Neural progenitor cell (in vitro differentiated cells): ENCODE measurements around the gene BGLAP. TPM values are rescaled to one million over a fixed set of nuclear protein-coding genes. Genes with fewer than 3 reads are reported as not detected.

Experiments
- DNase-seq: peaks from one replicate; pipeline ENCODE4 v3.0.0-alpha.2; 2016; ENCODE audit warnings: low spot score
- H2AFZ ChIP-seq: fragments of 200-600 bp; sonication (generic); replicated peaks from 2 replicates; pipeline ENCODE4 v1.6.1; 2016; ENCODE audit warnings: antibody characterized with exemption
- H3F3A ChIP-seq: fragments of 200-600 bp; sonication (generic); 2 replicates; pipeline ENCODE4 v1.6.1; 2016; ENCODE audit warnings: antibody characterized with exemption, low read depth
- H3K27ac ChIP-seq: fragments of 200-600 bp; sonication (generic); 2 replicates; pipeline ENCODE4 v1.5.1; 2016; ENCODE audit warnings: mild to moderate bottlenecking
- H3K27me3 ChIP-seq: fragments of 200-600 bp; sonication (generic); 2 replicates; pipeline ENCODE4 v1.6.1; 2016; ENCODE audit warnings: mild to moderate bottlenecking, moderate library complexity
- H3K36me3 ChIP-seq: fragments of 200-600 bp; sonication (generic); 2 replicates; pipeline ENCODE4 v1.5.1; 2016
- H3K4me1 ChIP-seq: fragments of 200-600 bp; sonication (generic); 2 replicates; pipeline ENCODE4 v1.6.1; 2016; ENCODE audit warnings: mixed run types
- H3K4me2 ChIP-seq: fragments of 200-600 bp; sonication (generic); 2 replicates; pipeline ENCODE4 v1.6.1; 2016
- H3K4me3 ChIP-seq: fragments of 200-600 bp; sonication (generic); 2 replicates; pipeline ENCODE4 v1.5.1; 2016
- H3K79me2 ChIP-seq: fragments of 200-600 bp; sonication (generic); 2 replicates; pipeline ENCODE4 v1.6.1; 2016; ENCODE audit warnings: low read depth
- H3K9ac ChIP-seq: fragments of 200-600 bp; sonication (generic); 2 replicates; pipeline ENCODE4 v1.6.1; 2016
- H3K9me3 ChIP-seq: fragments of 200-600 bp; sonication (generic); 2 replicates; pipeline ENCODE4 v1.5.1; 2016; ENCODE audit warnings: low read depth
- H4K20me1 ChIP-seq: fragments of 200-600 bp; sonication (generic); 2 replicates; pipeline ENCODE4 v1.6.1; 2016; ENCODE audit warnings: low read depth
- H3K27ac Mint-ChIP-seq: 3 replicates; pipeline ENCODE4 v1.8.0; 2021; ENCODE audit warnings: mixed read lengths
- H3K27me3 Mint-ChIP-seq: 2 replicates; pipeline ENCODE4 v1.8.0; 2022; ENCODE audit warnings: low read depth, mild to moderate bottlenecking, inconsistent platforms, moderate library complexity, mixed read lengths; ENCODE audit not compliant: insufficient read depth
- H3K36me3 Mint-ChIP-seq: 3 replicates; pipeline ENCODE4 v1.8.0; 2021; ENCODE audit warnings: mixed read lengths
- H3K4me1 Mint-ChIP-seq: 3 replicates; pipeline ENCODE4 v1.8.0; 2021; ENCODE audit warnings: mixed read lengths
- H3K4me3 Mint-ChIP-seq: 3 replicates; pipeline ENCODE4 v1.8.0; 2021; ENCODE audit warnings: mild to moderate bottlenecking, moderate library complexity, mixed read lengths
- H3K9me3 Mint-ChIP-seq: 3 replicates; pipeline ENCODE4 v1.8.0; 2020; ENCODE audit warnings: mixed read lengths
- CTCF ChIP-seq: fragments of 200-600 bp; sonication (generic); IDR thresholded peaks from 2 replicates; pipeline ENCODE4 v1.5.1; 2017; ENCODE audit warnings: antibody characterized with exemption, mild to moderate bottlenecking
- EZH2 ChIP-seq: fragments of 200-600 bp; sonication (generic); IDR thresholded peaks from 2 replicates; pipeline ENCODE4 v1.6.1; 2017; ENCODE audit warnings: antibody characterized with exemption, mild to moderate bottlenecking, moderate library complexity
- EZH2phosphoT487 ChIP-seq: fragments of 200-600 bp; sonication (generic); IDR thresholded peaks from 2 replicates; pipeline ENCODE4 v1.6.1; 2017; ENCODE audit warnings: antibody characterized with exemption
- total RNA-seq: library from RNA; depleted of rRNA; stranded (reverse); fragments of >200 nt; gene quantifications from 2 replicates; pipeline ENCODE4 v1.2.3, GENCODE V29; 2015; ENCODE audit warnings: low replicate concordance

Gene BGLAP
- total RNA-seq, 1 donor from 2014 or later, result 0.22 TPM

- H3K27me3 ChIP-seq, result no peaks in the 10 kb centered on the region
- no peaks in the 10 kb centered on the region for H3K36me3 ChIP-seq
- H3K9me3 ChIP-seq, result no peaks in the 10 kb centered on the region
- H3K9ac ChIP-seq, result no peak overlapping the region
- Mint-ChIP-seq H3K9me3 (no peaks in the 10 kb centered on the region), H3K27me3 (peaks cover 7% of the 10 kb centered on the region), H3K36me3 (peaks cover 13% of the 10 kb centered on the region), H3K4me1 (peaks cover 5% of the 10 kb centered on the region), H3K4me3 (no peak overlapping the region), H3K27ac (no peak overlapping the region)
- no peak overlapping the region for H2AFZ ChIP-seq
- no peak overlapping the region for H3K4me3 ChIP-seq
- H3K79me2 ChIP-seq, result no peaks in the 10 kb centered on the region
- TF ChIP-seq EZH2 (no peak), EZH2phosphoT487 (no peak), CTCF (no peak)
- DNase-seq, result no peak
- peaks cover 6% of the 10 kb centered on the region for H3K4me1 ChIP-seq
- H3K27ac ChIP-seq, result peak overlapping the region; percentile 13
- peaks cover 4% of the 10 kb centered on the region for H4K20me1 ChIP-seq
- H3F3A ChIP-seq, result peaks cover 19% of the 10 kb centered on the region
- no peak overlapping the region for H3K4me2 ChIP-seq
These were observed 7.6 kb downstream of the BGLAP start for GRCh38 chr1:156249593-156249992.

- Mint-ChIP-seq H3K9me3 (no peaks in the 10 kb centered on the region), H3K36me3 (peaks cover 19% of the 10 kb centered on the region), H3K4me1 (peaks cover 5% of the 10 kb centered on the region), H3K4me3 (no peak overlapping the region), H3K27ac (no peak overlapping the region), H3K27me3 (peaks cover 4% of the 10 kb centered on the region)
- Histone ChIP-seq H3K27me3 (no peaks in the 10 kb centered on the region), H3K4me1 (peaks cover 6% of the 10 kb centered on the region), H3K9me3 (no peaks in the 10 kb centered on the region), H3K9ac (no peak overlapping the region), H3F3A (peaks cover 19% of the 10 kb centered on the region), H3K36me3 (no peaks in the 10 kb centered on the region), H3K4me3 (no peak overlapping the region), H3K27ac (no peak overlapping the region), H3K4me2 (no peak overlapping the region), H4K20me1 (peaks cover 4% of the 10 kb centered on the region), H3K79me2 (no peaks in the 10 kb centered on the region), H2AFZ (no peak overlapping the region)
- no peak for TF ChIP-seq EZH2
- TF ChIP-seq CTCF, result no peak
- TF ChIP-seq EZH2phosphoT487, result no peak
- no peak for DNase-seq
These were observed 9.5 kb downstream of the BGLAP start for GRCh38 chr1:156251527-156251926.

GRCh38 chr1:156253634-156254033 is 11.7 kb downstream of the BGLAP start:
- Mint-ChIP-seq H3K27me3 (peaks cover 2% of the 10 kb centered on the region), H3K4me3 (no peak overlapping the region), H3K9me3 (no peaks in the 10 kb centered on the region), H3K36me3 (peaks cover 22% of the 10 kb centered on the region), H3K4me1 (no peaks in the 10 kb centered on the region), H3K27ac (no peak overlapping the region)
- Histone ChIP-seq H3K4me2 (no peak overlapping the region), H2AFZ (no peak overlapping the region), H3K4me1 (no peaks in the 10 kb centered on the region), H3K4me3 (no peak overlapping the region), H3K27me3 (no peaks in the 10 kb centered on the region), H3F3A (peaks cover 6% of the 10 kb centered on the region), H4K20me1 (peaks cover 4% of the 10 kb centered on the region), H3K27ac (no peak overlapping the region), H3K79me2 (no peaks in the 10 kb centered on the region), H3K9ac (no peak overlapping the region), H3K9me3 (no peaks in the 10 kb centered on the region), H3K36me3 (no peaks in the 10 kb centered on the region)
- no peak for TF ChIP-seq EZH2
- TF ChIP-seq EZH2phosphoT487, result no peak
- TF ChIP-seq CTCF, result no peak
- DNase-seq, result no peak
